K562 (cell line): ENCODE data around the gene SYNE1. TPM values are rescaled to one million over a fixed set of nuclear protein-coding genes. Genes with fewer than 3 reads are reported as not detected.

Experiments
- ATAC-seq: fragments of 200-7000 bp; cut with Tn5 transposase; 3 replicates; pipeline ENCODE4 v1.9.1; 2020; ENCODE audit warnings: moderate library complexity
- BruUV-seq: library from RNA; stranded (reverse); fragments of 400-500 nt; replicated peaks from 2 replicates; lab custom pipeline; 2021; lab: Mats Ljungman, UMichigan
- CTCF ChIA-PET: fragments of 300-600 bp; formaldehyde crosslinking; extraction: SDS; loops from one replicate; lab custom pipeline; 2021; ENCODE audit warnings: low intra/inter-chr PET ratio; lab: Yijun Ruan, JAX
- POLR2A ChIA-PET: fragments of 300-600, 350-650 bp; sonication (Branson Sonifier 250); formaldehyde crosslinking; extraction: SDS; loops from one replicate; lab custom pipeline; 2021; ENCODE audit warnings: antibody characterized with exemption, inconsistent platforms; lab: Yijun Ruan, JAX
- DNase-seq, 4 experiments: peaks; one replicate each; pipeline versions ENCODE4 v3.0.0 to v3.0.0-alpha.2; 2011 to 2018; ENCODE audit warnings: low spot score in 3 of 4, mixed read lengths in 3 of 4; ENCODE audit errors: extremely low read depth in 1 of 4
- FAIRE-seq: peaks from 2 replicates; lab custom pipeline; 2011; peaks lifted over from hg19 to GRCh38; lab: Jason Lieb, UNC
- H2AFZ ChIP-seq: 2 replicates; pipeline ENCODE4 v1.6.0; 2011; ENCODE audit warnings: low read depth, low read length, control low read depth, inconsistent platforms
- H3K27ac ChIP-seq: fragments of 200-600 bp; 3 replicates; pipeline ENCODE4 v1.8.0; 2011; ENCODE audit warnings: low read depth, mild to moderate bottlenecking, control low read depth, inconsistent platforms, low read length, moderate library complexity, mixed read lengths; ENCODE audit errors: extremely low read depth
- H3K27me3 ChIP-seq, 2 experiments: fragments of 300-600 bp in 1 of 2; 2 replicates in 1 of 2; 3 replicates in 1 of 2; pipeline versions ENCODE4 v1.6.0 to v1.8.0; 2011; ENCODE audit warnings: inconsistent platforms in 2 of 2, low read length in 2 of 2, mild to moderate bottlenecking in 1 of 2, mixed read lengths in 1 of 2, moderate library complexity in 1 of 2; ENCODE audit not compliant: control insufficient read depth in 2 of 2, insufficient read depth in 2 of 2
- H3K36me3 ChIP-seq: fragments of 300-600 bp; 3 replicates; pipeline ENCODE4 v1.8.0; 2011; ENCODE audit warnings: mild to moderate bottlenecking, low read length, inconsistent platforms; ENCODE audit not compliant: control insufficient read depth, insufficient read depth
- H3K4me1 ChIP-seq, 2 experiments: fragments of 200-600 bp in 1 of 2; replicated peaks in 1 of 2; 2 replicates in 1 of 2; 3 replicates in 1 of 2; pipeline versions ENCODE4 v1.5.1 to v1.8.0; 2011; ENCODE audit warnings: inconsistent platforms in 2 of 2, low read length in 2 of 2, mild to moderate bottlenecking in 1 of 2, mixed read lengths in 1 of 2, moderate library complexity in 1 of 2; ENCODE audit not compliant: control insufficient read depth in 2 of 2, insufficient read depth in 2 of 2
- H3K4me2 ChIP-seq: 2 replicates; pipeline ENCODE4 v1.6.1; 2011; ENCODE audit warnings: low read length, control low read depth, inconsistent platforms, mixed read lengths; ENCODE audit not compliant: insufficient read depth
- H3K4me3 ChIP-seq: fragments of 200-600 bp; sonication (generic), shearing (Covaris generic); 2 replicates; pipeline ENCODE4 v1.5.1; 2016; ENCODE audit warnings: control low read depth, inconsistent platforms
- H3K79me2 ChIP-seq: fragments of 200-600 bp; 3 replicates; pipeline ENCODE4 v1.8.0; 2011; ENCODE audit warnings: low read length, inconsistent platforms; ENCODE audit not compliant: control insufficient read depth, insufficient read depth
- H3K9ac ChIP-seq, 2 experiments: 2 replicates each; pipeline versions ENCODE4 v1.6.0 to v1.6.1; 2011; ENCODE audit warnings: low read depth in 2 of 2, low read length in 2 of 2, control low read depth in 1 of 2, inconsistent platforms in 1 of 2, mild to moderate bottlenecking in 1 of 2, mixed read lengths in 1 of 2; ENCODE audit not compliant: insufficient read depth in 1 of 2
- H3K9me1 ChIP-seq: one replicate; pipeline ENCODE4 v1.6.0; 2011; ENCODE audit warnings: inconsistent platforms, mild to moderate bottlenecking, low read length, moderate library complexity; ENCODE audit not compliant: control insufficient read depth, insufficient read depth
- H3K9me3 ChIP-seq: replicated peaks from 2 replicates; pipeline ENCODE4 v1.5.1; 2011; ENCODE audit warnings: low read depth, low read length, inconsistent platforms; ENCODE audit not compliant: control insufficient read depth, insufficient read depth
- H4K20me1 ChIP-seq: replicated peaks from 2 replicates; pipeline ENCODE4 v1.6.1; 2011; ENCODE audit warnings: low read length, inconsistent platforms, mixed read lengths; ENCODE audit not compliant: control insufficient read depth, insufficient read depth
- BHLHE40 ChIP-seq: IDR thresholded peaks from 2 replicates; pipeline ENCODE4 v1.6.1; 2011; ENCODE audit warnings: low read length, improper control_type of control experiment
- CHCHD3 ChIP-seq: fragments of 250-450 bp; sonication (Bioruptor Pico); IDR thresholded peaks from 2 replicates; pipeline ENCODE4 v2.1.2; 2022; ENCODE audit warnings: mild to moderate bottlenecking
- E2F4 ChIP-seq: sonication (generic); formaldehyde crosslinking; IDR thresholded peaks from 2 replicates; pipeline ENCODE4 v1.8.0; 2022; ENCODE audit warnings: mild to moderate bottlenecking, low read depth, missing genetic modification reagents
- EP300 ChIP-seq: IDR thresholded peaks from 2 replicates; pipeline ENCODE4 v1.6.1; 2012; ENCODE audit warnings: low read length, improper control_type of control experiment
- FOS ChIP-seq: IDR thresholded peaks from 3 replicates; pipeline ENCODE4 v1.6.1; 2011; ENCODE audit not compliant: insufficient read length; ENCODE audit errors: extremely low read depth
- HNRNPL ChIP-seq: fragments of 200-400 bp; formaldehyde crosslinking; IDR thresholded peaks from 2 replicates; pipeline ENCODE4 v1.6.1; 2017; ENCODE audit warnings: low read depth, mild to moderate bottlenecking, low read length
- L3MBTL2 ChIP-seq: fragments of 450-650 bp; IDR thresholded peaks from 2 replicates; pipeline ENCODE4 v1.6.1; 2016; ENCODE audit warnings: mild to moderate bottlenecking, moderate library complexity
- NCOA6 ChIP-seq: fragments of 450-650 bp; IDR thresholded peaks from 2 replicates; pipeline ENCODE4 v1.6.1; 2017; ENCODE audit warnings: mild to moderate bottlenecking
- POLR3G ChIP-seq: IDR thresholded peaks from 2 replicates; pipeline ENCODE4 v1.6.1; 2011; ENCODE audit not compliant: insufficient read length, insufficient replicate concordance; ENCODE audit errors: extremely low read depth
- PTTG1 ChIP-seq: fragments of 450-650 bp; IDR thresholded peaks from 2 replicates; pipeline ENCODE4 v1.6.1; 2016; ENCODE audit warnings: low read depth, mild to moderate bottlenecking, missing genetic modification characterization, missing compliant biosample characterization
- RBM25 ChIP-seq: fragments of 200-400 bp; formaldehyde crosslinking; IDR thresholded peaks from 2 replicates; pipeline ENCODE4 v1.6.1; 2018; ENCODE audit warnings: low read length, low read depth, moderate library complexity; ENCODE audit not compliant: severe bottlenecking
- SP1 ChIP-seq: sonication (generic); formaldehyde crosslinking; IDR thresholded peaks from 2 replicates; pipeline ENCODE4 v1.8.1; 2022; ENCODE audit warnings: mild to moderate bottlenecking, missing genetic modification reagents
- SUPT5H ChIP-seq: fragments of 450-650 bp; IDR thresholded peaks from 2 replicates; pipeline ENCODE4 v1.6.1; 2016
- ZC3H8 ChIP-seq: fragments of 450-650 bp; IDR thresholded peaks from 2 replicates; pipeline ENCODE4 v1.6.1; 2017
- ZNF609 ChIP-seq: sonication (generic); formaldehyde crosslinking; IDR thresholded peaks from 2 replicates; pipeline ENCODE4 v1.8.1; 2023; ENCODE audit warnings: missing genetic modification reagents, mild to moderate bottlenecking, borderline replicate concordance
- ZZZ3 ChIP-seq: fragments of 450-650 bp; IDR thresholded peaks from 2 replicates; pipeline ENCODE4 v1.6.1; 2016; ENCODE audit warnings: antibody characterized with exemption, mild to moderate bottlenecking, moderate library complexity
- in situ Hi-C: fragments of 300-500 bp; cut with MboI; formaldehyde crosslinking; loops from 4 replicates; pipeline ENCODE4 v1.15.0; 2018; ENCODE audit warnings: inconsistent platforms, mixed read lengths
- intact Hi-C: fragments of 100-400 bp; cut with micrococcal nuclease; formaldehyde crosslinking; loops from 2 replicates; pipeline ENCODE4 v1.14.2; 2022
- polyA plus RNA-seq, 8 experiments: library from polyadenylated mRNA; depleted of rRNA in 4 of 8; stranded (reverse) in 5 of 8; unstranded in 3 of 8; fragments of >200 nt; fragmentation: Nextera tagmentation in 2 of 8; fragmentation: Illumina TruSeq in 1 of 8; extraction: Ambion mirVana in 2 of 8; extraction: Trizol in 1 of 8; gene quantifications; 2 replicates each; pipeline versions ENCODE4 v1.2.1 to v1.2.3, GENCODE V29; 2011 to 2014; ENCODE audit warnings: inconsistent platforms in 1 of 8, missing spikeins in 1 of 8
- total RNA-seq, 7 experiments: library from RNA; depleted of rRNA in 6 of 7; stranded (reverse); fragments of >200 nt in 6 of 7; fragmentation: Illumina TruSeq in 2 of 7; extraction: Trizol in 2 of 7; gene quantifications; 2 replicates each; pipeline versions ENCODE4 v1.2.1 to v1.2.3, GENCODE V29; 2011 to 2021; ENCODE audit warnings: low replicate concordance in 1 of 7

SYNE1 gene
- total and polyA plus RNA-seq, 9 of the 15 experiments (the other 6 are each of a cell fraction or from before 2014, with no cell fraction given), result under 0.01 to 0.42 (median 0.08) TPM; not detected in 1

GRCh38 chr6:152292555-152292954, 344.6 kb downstream of the SYNE1 start (continued):
- TF ChIP-seq L3MBTL2, result no peak
- no peak for TF ChIP-seq EP300
- no peak for TF ChIP-seq E2F4 (CRISPR knock-in tag)
- no peak for TF ChIP-seq NCOA6
- TF ChIP-seq HNRNPL, result no peak

GRCh38 chr6:152290693-152291092, 346.5 kb downstream of the SYNE1 start:
- ChIA-PET POLR2A (no interaction called here), CTCF (interaction anchor here (0.5 kb wide), 1 partner anchor 26 kb away, joined by 3 read pairs; no protein-coding TSS in a partner anchor)
- intact Hi-C loops, result no loop called here

More at GRCh38 chr6:152290693-152291092, 346.5 kb downstream of the SYNE1 start:
- no peak for ATAC-seq
- H3K9me1 ChIP-seq, result no peaks in the 10 kb centered on the region
- no peaks in the 10 kb centered on the region for H3K4me1 ChIP-seq
- H3K27ac ChIP-seq, result no peak overlapping the region
- in situ Hi-C loops, result no loop called here
- H3K79me2 ChIP-seq, result no peaks in the 10 kb centered on the region
- H3K4me3 ChIP-seq, result no peak overlapping the region
- H4K20me1 ChIP-seq, result no peaks in the 10 kb centered on the region
- DNase-seq, result no peak
- H3K4me2 ChIP-seq, result no peak overlapping the region
- H3K27me3 ChIP-seq, result no peaks in the 10 kb centered on the region
- no TSS peak for BruUV-seq
- no peak for TF ChIP-seq ZNF609
- no peak for TF ChIP-seq PTTG1 (tag)
- no peak for TF ChIP-seq POLR3G
- no peak for TF ChIP-seq RBM25
- TF ChIP-seq ZC3H8, result no peak
- TF ChIP-seq ZZZ3, result no peak
- TF ChIP-seq FOS, result no peak
- TF ChIP-seq SUPT5H, result no peak
- TF ChIP-seq SP1, result no peak
- no peak for TF ChIP-seq CHCHD3
- TF ChIP-seq BHLHE40, result no peak
- no peak overlapping the region for H3K9ac ChIP-seq
- FAIRE-seq, result no peak
- H3K36me3 ChIP-seq, result no peaks in the 10 kb centered on the region
- no peak overlapping the region for H2AFZ ChIP-seq
- H3K9me3 ChIP-seq, result no peaks in the 10 kb centered on the region
